Measurements from ENCODE around the gene ETS1.

DNA sequence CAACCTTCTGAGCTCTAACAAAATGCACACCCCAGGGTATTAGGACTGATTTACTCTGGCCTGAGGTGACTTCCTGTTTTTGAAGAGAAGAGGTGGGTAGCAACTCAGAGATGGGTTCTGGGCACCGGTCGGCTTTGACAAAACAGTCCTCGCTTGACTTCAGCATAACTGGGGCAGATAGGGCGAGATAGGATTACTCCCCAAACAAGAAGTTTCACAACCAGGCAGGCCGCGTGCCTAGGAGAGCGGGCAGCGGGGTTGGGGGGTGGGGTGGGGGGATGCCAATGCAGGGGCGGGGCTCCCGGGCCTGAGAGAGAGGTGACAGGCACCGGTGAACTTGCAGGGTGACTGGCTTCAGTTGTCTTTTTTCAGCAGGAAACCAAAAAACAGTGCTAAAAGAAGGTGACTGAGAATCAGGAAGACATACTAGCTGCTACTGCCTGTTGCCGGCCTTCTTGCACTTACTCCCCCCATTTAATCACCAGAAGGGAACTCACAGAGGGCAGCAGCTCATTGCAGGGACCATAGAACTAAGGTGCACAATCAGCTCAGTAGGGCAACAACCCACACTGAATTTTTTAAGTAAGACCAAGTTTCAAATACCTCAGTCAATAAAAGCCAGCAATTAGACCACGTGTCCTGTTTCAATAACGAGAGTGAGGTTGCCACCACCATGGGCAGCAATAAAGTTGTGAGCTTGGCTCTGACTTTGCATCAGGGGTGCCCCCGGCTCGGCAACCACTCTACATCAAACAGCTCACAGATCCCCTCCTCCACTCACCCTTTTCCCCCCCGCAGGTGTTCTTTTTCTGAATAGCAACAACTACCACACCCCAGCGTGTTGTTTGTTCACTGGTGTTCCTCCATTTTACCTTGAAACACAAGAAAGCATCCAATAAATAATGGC lies 37.2 kb upstream of the ETS1 start:
- TF ChIP-seq, protein P1, sequence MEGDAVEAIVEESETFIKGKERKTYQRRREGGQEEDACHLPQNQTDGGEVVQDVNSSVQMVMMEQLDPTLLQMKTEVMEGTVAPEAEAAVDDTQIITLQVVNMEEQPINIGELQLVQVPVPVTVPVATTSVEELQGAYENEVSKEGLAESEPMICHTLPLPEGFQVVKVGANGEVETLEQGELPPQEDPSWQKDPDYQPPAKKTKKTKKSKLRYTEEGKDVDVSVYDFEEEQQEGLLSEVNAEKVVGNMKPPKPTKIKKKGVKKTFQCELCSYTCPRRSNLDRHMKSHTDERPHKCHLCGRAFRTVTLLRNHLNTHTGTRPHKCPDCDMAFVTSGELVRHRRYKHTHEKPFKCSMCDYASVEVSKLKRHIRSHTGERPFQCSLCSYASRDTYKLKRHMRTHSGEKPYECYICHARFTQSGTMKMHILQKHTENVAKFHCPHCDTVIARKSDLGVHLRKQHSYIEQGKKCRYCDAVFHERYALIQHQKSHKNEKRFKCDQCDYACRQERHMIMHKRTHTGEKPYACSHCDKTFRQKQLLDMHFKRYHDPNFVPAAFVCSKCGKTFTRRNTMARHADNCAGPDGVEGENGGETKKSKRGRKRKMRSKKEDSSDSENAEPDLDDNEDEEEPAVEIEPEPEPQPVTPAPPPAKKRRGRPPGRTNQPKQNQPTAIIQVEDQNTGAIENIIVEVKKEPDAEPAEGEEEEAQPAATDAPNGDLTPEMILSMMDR (IDR thresholded peaks at IDR 0.05) = no peak
- TF ChIP-seq POLR2AphosphoS5 (IDR thresholded peaks at IDR 0.05; ENCODE audit: low read depth, low read length) = no peak
- no peak for TF ChIP-seq REST (IDR thresholded peaks at IDR 0.05; ENCODE audit: insufficient read depth in 1 of 2, low read depth in 2 of 2, low read length in 1 of 2)
- TF ChIP-seq TCF7L2 (IDR thresholded peaks at IDR 0.05; ENCODE audit: low read depth, low read length) = no peak
- no peak for TF ChIP-seq SIN3A (IDR thresholded peaks at IDR 0.05; ENCODE audit: borderline replicate concordance, insufficient read depth, low read depth, low read length)
